ENCODE data around the gene FCRLB. TPM values are rescaled to one million over a fixed set of nuclear protein-coding genes. Genes with fewer than 3 reads are reported as not detected.

Gene FCRLB
- total RNA-seq, 1 experiment from 2014 or later = not detected

DNA sequence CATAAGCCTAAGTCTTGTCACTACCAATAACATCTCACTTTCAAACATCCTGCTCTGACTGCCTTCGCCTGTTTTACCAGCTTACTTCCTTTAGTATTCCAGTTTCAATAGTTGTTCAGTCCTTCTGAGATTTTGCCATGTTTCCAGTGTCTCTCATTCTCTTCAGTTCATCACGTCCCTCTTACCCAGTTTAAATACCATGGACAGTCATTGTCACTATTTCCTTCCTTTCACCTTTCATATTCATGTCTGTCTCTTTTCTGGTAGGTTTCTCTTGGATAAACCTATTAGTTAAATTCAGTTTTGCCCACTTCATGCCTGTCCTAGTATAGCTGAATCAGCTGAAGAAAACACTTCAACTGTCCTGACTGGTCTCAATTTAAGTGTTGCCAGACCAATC, 50.6 kb downstream of the FCRLB start:
- Histone ChIP-seq H3K9ac (ENCODE audit: extremely low read depth, insufficient read length, low read length) (no peak overlapping the region), H3K18ac (ENCODE audit: insufficient read length, low read depth, low read length) (no peak overlapping the region), H2BK20ac (ENCODE audit: low read depth, low read length, poor library complexity, severe bottlenecking) (no peak overlapping the region), H3K56ac (ENCODE audit: insufficient read length, low read depth, low read length) (no peak overlapping the region), H3K9me3 (ENCODE audit: control insufficient read depth, low read depth, low read length) (no peaks in the 10 kb centered on the region), H4K20me1 (ENCODE audit: control insufficient read depth, insufficient read depth, insufficient read length) (no peaks in the 10 kb centered on the region), H3K4me1 (ENCODE audit: insufficient read depth, low read length) (no peaks in the 10 kb centered on the region; the same call in 1 of the 2 replicates), H4K91ac (ENCODE audit: insufficient read length, low read depth, low read length) (no peak overlapping the region), H3T11ph (ENCODE audit: low read length) (no peak overlapping the region), H3K14ac (ENCODE audit: insufficient read depth, low read length) (no peak overlapping the region), H4K5ac (ENCODE audit: insufficient read length, low read depth, low read length) (no peak overlapping the region), H3K23me2 (ENCODE audit: insufficient read length, low read depth, low read length, poor library complexity, severe bottlenecking) (no peaks in the 10 kb centered on the region), H3K4ac (ENCODE audit: low read depth, low read length) (no peak overlapping the region), H3K27me3 (ENCODE audit: insufficient read depth, low read length) (no peaks in the 10 kb centered on the region), H3K79me2 (ENCODE audit: insufficient read depth, low read length) (no peaks in the 10 kb centered on the region; the same call in 1 of the 2 replicates), H3K79me1 (ENCODE audit: insufficient read depth, low read depth, low read length, poor library complexity, severe bottlenecking) (no peaks in the 10 kb centered on the region), H3K4me2 (ENCODE audit: insufficient read depth, insufficient read length, low read length) (no peak overlapping the region), H2BK12ac (ENCODE audit: insufficient read length, low read depth, low read length) (no peak overlapping the region), H3K23ac (ENCODE audit: insufficient read length, low read depth, low read length) (no peak overlapping the region), H3K27ac (ENCODE audit: insufficient read length, low read depth, low read length) (no peak overlapping the region), H2BK15ac (ENCODE audit: low read depth, low read length) (no peak overlapping the region), H4K8ac (replicated peaks; ENCODE audit: insufficient read length, low read depth, low read length) (no peak overlapping the region), H2AFZ (ENCODE audit: low read length) (no peak overlapping the region), H2BK5ac (ENCODE audit: insufficient read length, low read length) (no peak overlapping the region), H2AK5ac (ENCODE audit: insufficient read length, low read length) (no peak overlapping the region), H2BK120ac (ENCODE audit: low read depth, low read length, poor library complexity, severe bottlenecking) (no peak overlapping the region)
- no CpG with 5 or more reads among the region's 2 CpGs for WGBS (ENCODE audit: extremely low coverage, insufficient read length, low lambda C conversion rate)
- H3K36me3 Mint-ChIP-seq (ENCODE audit: insufficient read depth in 1 of 3, low read depth in 3 of 3) = no peaks in the 10 kb centered on the region
- no peaks in the 10 kb centered on the region for H3K27me3 Mint-ChIP-seq (ENCODE audit: low read depth)
- no peak overlapping the region for H3K27ac Mint-ChIP-seq
- peaks cover 2 to 5% of the 10 kb centered on the region in 2 experiments; a peak in 2 of 4 replicates for H3K4me1 Mint-ChIP-seq
- TF ChIP-seq, protein P1, sequence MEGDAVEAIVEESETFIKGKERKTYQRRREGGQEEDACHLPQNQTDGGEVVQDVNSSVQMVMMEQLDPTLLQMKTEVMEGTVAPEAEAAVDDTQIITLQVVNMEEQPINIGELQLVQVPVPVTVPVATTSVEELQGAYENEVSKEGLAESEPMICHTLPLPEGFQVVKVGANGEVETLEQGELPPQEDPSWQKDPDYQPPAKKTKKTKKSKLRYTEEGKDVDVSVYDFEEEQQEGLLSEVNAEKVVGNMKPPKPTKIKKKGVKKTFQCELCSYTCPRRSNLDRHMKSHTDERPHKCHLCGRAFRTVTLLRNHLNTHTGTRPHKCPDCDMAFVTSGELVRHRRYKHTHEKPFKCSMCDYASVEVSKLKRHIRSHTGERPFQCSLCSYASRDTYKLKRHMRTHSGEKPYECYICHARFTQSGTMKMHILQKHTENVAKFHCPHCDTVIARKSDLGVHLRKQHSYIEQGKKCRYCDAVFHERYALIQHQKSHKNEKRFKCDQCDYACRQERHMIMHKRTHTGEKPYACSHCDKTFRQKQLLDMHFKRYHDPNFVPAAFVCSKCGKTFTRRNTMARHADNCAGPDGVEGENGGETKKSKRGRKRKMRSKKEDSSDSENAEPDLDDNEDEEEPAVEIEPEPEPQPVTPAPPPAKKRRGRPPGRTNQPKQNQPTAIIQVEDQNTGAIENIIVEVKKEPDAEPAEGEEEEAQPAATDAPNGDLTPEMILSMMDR (conservative IDR thresholded peaks at IDR 0.05) = no peak
- DNase-seq = no peak
- no peaks in the 10 kb centered on the region for H3K9me3 Mint-ChIP-seq
- no peak overlapping the region for H3K4me3 Mint-ChIP-seq
